Left lung (tissue), 10 donors: Measurements from ENCODE around the gene RPS10. TPM values are rescaled to one million over a fixed set of nuclear protein-coding genes. Genes with fewer than 3 reads are reported as not detected.

Source experiments
- ATAC-seq: fragments of 200-7000 bp; cut with Tn5 transposase; one replicate; pipeline ENCODE4 v1.9.1; 2020; ENCODE audit warnings: moderate library complexity
- DNase-seq, 4 donors: peaks; one replicate each; pipeline ENCODE4 v3.0.0-alpha.2; 2013 to 2020
- H3K27ac ChIP-seq, 2 donors: fragments of 200-600 bp; sonication (generic) in 1 of 2; one replicate each; pipeline versions ENCODE4 v1.5.0 to v1.8.0; 2020 to 2021
- H3K27me3 ChIP-seq, 2 donors: fragments of 200-600 bp; sonication (generic) in 1 of 2; one replicate each; pipeline versions ENCODE4 v1.5.0 to v1.8.0; 2020 to 2021
- H3K36me3 ChIP-seq, 2 donors: fragments of 200-600 bp; sonication (generic) in 1 of 2; one replicate each; pipeline versions ENCODE4 v1.5.0 to v1.8.0; 2020 to 2021
- H3K4me1 ChIP-seq, 2 donors: fragments of 200-600 bp; one replicate each; pipeline ENCODE4 v1.8.0; 2021
- H3K4me3 ChIP-seq, 2 donors: fragments of 200-600 bp; sonication (generic) in 1 of 2; one replicate each; pipeline versions ENCODE4 v1.5.0 to v1.8.0; 2020 to 2021; ENCODE audit warnings: mild to moderate bottlenecking in 1 of 2
- H3K9me3 ChIP-seq, 2 donors: fragments of 200-600 bp; sonication (generic) in 1 of 2; one replicate each; pipeline versions ENCODE4 v1.5.0 to v1.8.0; 2020 to 2021
- CTCF ChIP-seq, 2 donors: fragments of 200-600 bp; sonication (generic) in 1 of 2; IDR thresholded peaks; one replicate each; pipeline versions ENCODE4 v1.5.0 to v1.8.0; 2021; ENCODE audit warnings: antibody characterized with exemption in 2 of 2
- intact Hi-C, 2 donors: fragments of 100-400 bp; cut with DNase I; formaldehyde crosslinking; loops; one replicate each; pipeline versions ENCODE4 v1.11.2 to v1.14.2; 2022
- polyA plus RNA-seq, 6 donors: library from polyadenylated mRNA; unstranded; fragments of 120-200 nt; gene quantifications; one replicate each; pipeline ENCODE4 v1.2.1, GENCODE V29; 2013; ENCODE audit not compliant: insufficient read length in 6 of 6
- total RNA-seq, 2 donors: library from RNA; stranded (reverse); fragmentation: NEBNext Ultra II Directional; extraction: Animal tissue kit (Norgen Biotek cat#: 25700); gene quantifications; one replicate each; pipeline ENCODE4 v1.2.1, GENCODE V29; 2021
- donor health status: DM: no; HTN: yes; CAD: no.
- donor health status: DM: no; HTN: no; CAD: no.

Gene RPS10
- total and polyA plus RNA-seq, 8 donors: 1,031 to 1,686 (median 1,594) TPM

GRCh38 chr6:34460796-34461507 is 35.1 kb upstream of the RPS10 start:
- ATAC-seq: no peak
- intact Hi-C loops: no loop called here

GRCh38 chr6:34459899-34460593 is 34.2 kb upstream of the RPS10 start:
- TF ChIP-seq CTCF (IDR thresholded peaks at IDR 0.05): peak; percentile 64 to 68
- Histone ChIP-seq H3K36me3 (no peaks in the 10 kb centered on the region), H3K9me3 (no peaks in the 10 kb centered on the region), H3K4me3 (no peak overlapping the region), H3K4me1 (no peaks in the 10 kb centered on the region), H3K27ac (no peak overlapping the region), H3K27me3 (peaks cover 1 to 17% of the 10 kb centered on the region in 2 donors)
- intact Hi-C loops: no loop called here
- ATAC-seq: peak; percentile 94
- DNase-seq: peak in 1 of 4 donors; percentile 41

More at GRCh38 chr6:34460796-34461507, 35.1 kb upstream of the RPS10 start:
- H3K27me3 ChIP-seq: peaks cover 10 to 26% of the 10 kb centered on the region in 2 donors
- H3K9me3 ChIP-seq: no peaks in the 10 kb centered on the region
- TF ChIP-seq CTCF (IDR thresholded peaks at IDR 0.05): no peak
- no peak overlapping the region for H3K27ac ChIP-seq
- H3K4me3 ChIP-seq: no peak overlapping the region
- peaks cover 7 to 8% of the 10 kb centered on the region in 2 donors for H3K4me1 ChIP-seq
- no peaks in the 10 kb centered on the region for H3K36me3 ChIP-seq
- no peak for DNase-seq

GRCh38 chr6:34457742-34458735 is 32.2 kb upstream of the RPS10 start:
- no peak overlapping the region for H3K4me3 ChIP-seq
- DNase-seq (no peak), ATAC-seq (no peak)
- H3K36me3 ChIP-seq: no peaks in the 10 kb centered on the region
- no peak overlapping the region for H3K27ac ChIP-seq
- H3K9me3 ChIP-seq: no peaks in the 10 kb centered on the region
- intact Hi-C loops: no loop called here
- H3K27me3 ChIP-seq: no peaks in the 10 kb centered on the region
- TF ChIP-seq CTCF (IDR thresholded peaks at IDR 0.05): no peak
- no peaks in the 10 kb centered on the region for H3K4me1 ChIP-seq

GRCh38 chr6:34457382-34457741 is 31.5 kb upstream of the RPS10 start:
- Histone ChIP-seq H3K36me3 (no peaks in the 10 kb centered on the region), H3K4me3 (no peak overlapping the region), H3K27me3 (no peaks in the 10 kb centered on the region), H3K27ac (no peak overlapping the region), H3K4me1 (no peaks in the 10 kb centered on the region), H3K9me3 (no peaks in the 10 kb centered on the region)
- intact Hi-C loops: no loop called here
- DNase-seq (no peak), ATAC-seq (no peak)
- TF ChIP-seq CTCF (IDR thresholded peaks at IDR 0.05): no peak
